Measurements from ENCODE around the gene NKX2-4.
"Not testable (repeated sequence)": the region's sequence is repeated elsewhere in the genome, so short reads cannot be mapped to it uniquely, and the experiment has no call there.

Gene NKX2-4

GRCh38 chr20:21397341-21398108 lies at the start of gene NKX2-4:
Gene NKX2-4 (minus strand): TSS chr20:21397526. CDS start chr20:21397399, 127 bp downstream.
- DNase-seq (ENCODE audit: low read depth): no peak

GRCh38 chr20:21437816-21438215 lies 40.5 kb upstream of the NKX2-4 start:
- DNase-seq (ENCODE audit: low read depth): no peak

- DNase-seq (ENCODE audit: low read depth): no peak
Measured at GRCh38 chr20:21437248-21437647, 39.9 kb upstream of the NKX2-4 start.

GRCh38 chr20:21436205-21436604 lies 38.9 kb upstream of the NKX2-4 start:
- DNase-seq (ENCODE audit: low read depth): no peak

GRCh38 chr20:21435576-21435975 lies 38.2 kb upstream of the NKX2-4 start:
- DNase-seq (ENCODE audit: low read depth): no peak

- DNase-seq (ENCODE audit: low read depth): no peak
Measured at GRCh38 chr20:21433329-21433890, 36.1 kb upstream of the NKX2-4 start.

GRCh38 chr20:21432911-21433310 lies 35.6 kb upstream of the NKX2-4 start:
- DNase-seq (ENCODE audit: low read depth): no peak

GRCh38 chr20:21430020-21430419 lies 32.7 kb upstream of the NKX2-4 start:
- DNase-seq (ENCODE audit: low read depth): no peak

- DNase-seq (ENCODE audit: low read depth): no peak
Measured at GRCh38 chr20:21424846-21425245, 27.5 kb upstream of the NKX2-4 start.

- DNase-seq (ENCODE audit: low read depth): not testable (repeated sequence)
Measured at GRCh38 chr20:21423712-21424111, 26.4 kb upstream of the NKX2-4 start.

- no peak for DNase-seq (ENCODE audit: low read depth)
Measured at GRCh38 chr20:21421601-21422236, 24.4 kb upstream of the NKX2-4 start.

- not testable (repeated sequence) for DNase-seq (ENCODE audit: low read depth)
Measured at GRCh38 chr20:21419147-21419546, 21.8 kb upstream of the NKX2-4 start.

GRCh38 chr20:21413996-21414395 lies 16.7 kb upstream of the NKX2-4 start:
- not testable (repeated sequence) for DNase-seq (ENCODE audit: low read depth)

GRCh38 chr20:21411725-21412124 lies 14.4 kb upstream of the NKX2-4 start:
- no peak for DNase-seq (ENCODE audit: low read depth)

- no peak for DNase-seq (ENCODE audit: low read depth)
Measured at GRCh38 chr20:21399005-21399475, 1.7 kb upstream of the NKX2-4 start.

GRCh38 chr20:21398109-21399004 lies 1.0 kb upstream of the NKX2-4 start:
- DNase-seq (ENCODE audit: low read depth): no peak

- DNase-seq (ENCODE audit: low read depth): no peak
Measured at GRCh38 chr20:21396599-21397340, 556 bp downstream of the NKX2-4 start.

GRCh38 chr20:21395666-21396598 lies 1.4 kb downstream of the NKX2-4 start:
- no peak for DNase-seq (ENCODE audit: low read depth)

- no peak for DNase-seq (ENCODE audit: low read depth)
Measured at GRCh38 chr20:21395051-21395665, 2.2 kb downstream of the NKX2-4 start.

GRCh38 chr20:21394551-21394950 lies 2.8 kb downstream of the NKX2-4 start:
- DNase-seq (ENCODE audit: low read depth): no peak
